CD4-positive, alpha-beta memory T cell (primary cell): Measurements from ENCODE around the gene HMCN2. TPM values are rescaled to one million over a fixed set of nuclear protein-coding genes. Genes with fewer than 3 reads are reported as not detected.
A peak's percentile ranks its signal among the peaks of the same experiment; 100 is the strongest.

ENCODE experiments used
- CTCF ChIA-PET: fragments of 350-600 bp; sonication (Branson Sonifier 250); formaldehyde crosslinking; loops from one replicate; lab custom pipeline; 2021; ENCODE audit warnings: inconsistent platforms; ENCODE audit not compliant: partially characterized antibody; lab: Charles Lee
- POLR2A ChIA-PET: fragments of 350-600 bp; sonication (Branson Sonifier 250); formaldehyde crosslinking; loops from one replicate; lab custom pipeline; 2021; ENCODE audit not compliant: partially characterized antibody; lab: Charles Lee
- DNase-seq, 5 donors: peaks; one replicate each; pipeline versions ENCODE4 v3.0.0 to v3.0.0-alpha.2; 2020 to 2022; ENCODE audit warnings: mixed read lengths in 1 of 5
- H3K27ac ChIP-seq: one replicate; pipeline ENCODE4 v1.7.0; 2013; ENCODE audit warnings: low read depth, low read length
- H3K27me3 ChIP-seq: 2 replicates; pipeline ENCODE4 v1.7.0; 2013; ENCODE audit warnings: mild to moderate bottlenecking, low read length, moderate library complexity; ENCODE audit not compliant: insufficient read depth
- H3K36me3 ChIP-seq: 2 replicates; pipeline ENCODE4 v1.7.0; 2013; ENCODE audit warnings: mild to moderate bottlenecking, low read length, moderate library complexity; ENCODE audit not compliant: insufficient read depth
- H3K4me1 ChIP-seq: 2 replicates; pipeline ENCODE4 v1.7.0; 2013; ENCODE audit warnings: mild to moderate bottlenecking, low read length, moderate library complexity; ENCODE audit not compliant: insufficient read depth
- H3K4me3 ChIP-seq, 2 donors: one replicate each; pipeline ENCODE4 v1.7.0; 2013; ENCODE audit warnings: low read length in 2 of 2, mild to moderate bottlenecking in 1 of 2
- H3K9me3 ChIP-seq, 2 donors: one replicate each; pipeline ENCODE4 v1.7.0; 2013; ENCODE audit warnings: low read length in 2 of 2, control low read depth in 1 of 2; ENCODE audit not compliant: control insufficient read depth in 1 of 2
- H3K27ac Mint-ChIP-seq, 7 donors: one replicate each; pipeline ENCODE4 v1.8.0; 2020 to 2021; ENCODE audit warnings: mixed read lengths in 7 of 7, mild to moderate bottlenecking in 6 of 7, inconsistent platforms in 3 of 7, moderate library complexity in 3 of 7
- H3K27me3 Mint-ChIP-seq, 2 donors: one replicate each; pipeline ENCODE4 v1.8.0; 2020 to 2021; ENCODE audit warnings: mixed read lengths in 2 of 2
- H3K36me3 Mint-ChIP-seq, 2 donors: one replicate each; pipeline ENCODE4 v1.8.0; 2020 to 2021; ENCODE audit warnings: mixed read lengths in 2 of 2, inconsistent platforms in 1 of 2, mild to moderate bottlenecking in 1 of 2
- H3K4me1 Mint-ChIP-seq, 4 donors: one replicate each; pipeline ENCODE4 v1.8.0; 2020 to 2021; ENCODE audit warnings: mixed read lengths in 4 of 4, mild to moderate bottlenecking in 1 of 4
- H3K4me3 Mint-ChIP-seq, 8 donors: one replicate each; pipeline ENCODE4 v1.8.0; 2020 to 2021; ENCODE audit warnings: mixed read lengths in 8 of 8, mild to moderate bottlenecking in 7 of 8, moderate library complexity in 6 of 8, inconsistent platforms in 3 of 8
- H3K9me3 Mint-ChIP-seq, 8 donors: one replicate each; pipeline ENCODE4 v1.8.0; 2020 to 2021; ENCODE audit warnings: mixed read lengths in 8 of 8, mild to moderate bottlenecking in 5 of 8, inconsistent platforms in 3 of 8, moderate library complexity in 1 of 8
- intact Hi-C: fragments of 100-400 bp; cut with micrococcal nuclease; formaldehyde crosslinking; loops from one replicate; pipeline ENCODE4 v1.15.1; 2023
- polyA plus RNA-seq, 2 donors: library from polyadenylated mRNA; unstranded; fragments of 300-500 nt; fragmentation: Illumina TruSeq; gene quantifications; one replicate each; pipeline ENCODE4 v1.2.3, GENCODE V29; 2021
- total RNA-seq, 2 experiments: library from RNA; stranded (reverse); gene quantifications; one replicate each; pipeline ENCODE4 v1.2.3, GENCODE V29; 2021

Gene HMCN2
- total and polyA plus RNA-seq, 4 experiments from 2014 or later = not detected

DNA sequence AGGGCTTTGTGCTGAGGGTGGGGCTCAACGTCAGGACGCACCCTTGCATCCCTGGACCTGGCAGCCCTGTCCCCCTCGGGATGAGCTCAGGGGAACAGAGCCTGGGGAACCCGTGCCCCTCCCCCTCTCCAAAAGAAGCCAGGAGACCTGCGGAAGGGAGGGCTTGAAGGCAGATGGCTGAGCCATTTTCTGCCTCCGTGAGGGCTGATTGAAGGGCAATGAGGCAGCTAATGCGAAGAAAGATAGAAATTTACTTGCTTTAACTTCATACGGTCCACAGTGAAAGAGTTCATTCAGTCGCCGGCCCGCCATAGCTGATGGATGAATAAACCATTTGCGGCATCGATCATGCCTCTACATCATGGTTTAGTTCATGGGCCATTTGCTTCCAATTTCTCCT, 208.0 kb downstream of the HMCN2 start:
- ChIA-PET POLR2A (no interaction called here), CTCF (no interaction called here)
- no peak overlapping the region for H3K4me3 Mint-ChIP-seq
- Histone ChIP-seq H3K4me3 (no peak overlapping the region), H3K4me1 (no peaks in the 10 kb centered on the region), H3K9me3 (no peaks in the 10 kb centered on the region), H3K27ac (no peak overlapping the region), H3K27me3 (peaks cover 5% of the 10 kb centered on the region), H3K36me3 (no peaks in the 10 kb centered on the region)
- no peak for DNase-seq
- intact Hi-C loops = no loop called here
- H3K27ac Mint-ChIP-seq = no peak overlapping the region
- peaks cover 0 to 2% (median 0%) of the 10 kb centered on the region in 8 donors for H3K9me3 Mint-ChIP-seq
- H3K27me3 Mint-ChIP-seq = peaks cover 11 to 24% of the 10 kb centered on the region in 2 donors
- H3K36me3 Mint-ChIP-seq = no peaks in the 10 kb centered on the region
- no peaks in the 10 kb centered on the region for H3K4me1 Mint-ChIP-seq

DNA sequence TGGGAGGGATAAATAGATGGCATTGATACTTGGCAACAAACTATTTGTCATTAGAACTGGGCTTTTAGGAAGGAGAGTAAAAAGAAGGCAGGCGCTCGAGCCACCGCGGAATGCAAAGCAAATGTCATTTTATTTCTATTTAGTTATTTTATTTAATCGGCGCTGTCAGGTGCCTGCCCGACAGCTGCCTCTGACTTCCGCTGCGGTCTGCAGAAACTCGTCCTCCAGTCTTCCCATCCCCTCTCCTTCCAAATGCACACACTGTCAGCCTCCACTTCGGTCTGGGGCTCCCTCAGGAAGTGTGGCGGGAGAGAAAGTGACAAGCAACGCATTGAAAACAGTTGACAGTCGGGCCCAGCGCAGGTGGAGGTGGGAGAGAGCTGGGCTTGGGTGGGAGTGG, 208.5 kb downstream of the HMCN2 start:
- intact Hi-C loops = no loop called here
- CTCF ChIA-PET = no interaction called here
- Histone ChIP-seq H3K9me3 (no peaks in the 10 kb centered on the region), H3K27ac (no peak overlapping the region), H3K27me3 (peaks cover 5% of the 10 kb centered on the region), H3K4me1 (no peaks in the 10 kb centered on the region), H3K36me3 (no peaks in the 10 kb centered on the region), H3K4me3 (no peak overlapping the region)
- peaks cover 11 to 20% of the 10 kb centered on the region in 2 donors for H3K27me3 Mint-ChIP-seq
- no peaks in the 10 kb centered on the region for H3K36me3 Mint-ChIP-seq
- H3K27ac Mint-ChIP-seq = no peak overlapping the region
- no peaks in the 10 kb centered on the region for H3K4me1 Mint-ChIP-seq
- peak overlapping the region in 1 of 8 donors; percentile 41 for H3K4me3 Mint-ChIP-seq
- peaks cover 0 to 2% (median 0%) of the 10 kb centered on the region in 8 donors for H3K9me3 Mint-ChIP-seq
- DNase-seq = no peak
- POLR2A ChIA-PET = no interaction called here

DNA sequence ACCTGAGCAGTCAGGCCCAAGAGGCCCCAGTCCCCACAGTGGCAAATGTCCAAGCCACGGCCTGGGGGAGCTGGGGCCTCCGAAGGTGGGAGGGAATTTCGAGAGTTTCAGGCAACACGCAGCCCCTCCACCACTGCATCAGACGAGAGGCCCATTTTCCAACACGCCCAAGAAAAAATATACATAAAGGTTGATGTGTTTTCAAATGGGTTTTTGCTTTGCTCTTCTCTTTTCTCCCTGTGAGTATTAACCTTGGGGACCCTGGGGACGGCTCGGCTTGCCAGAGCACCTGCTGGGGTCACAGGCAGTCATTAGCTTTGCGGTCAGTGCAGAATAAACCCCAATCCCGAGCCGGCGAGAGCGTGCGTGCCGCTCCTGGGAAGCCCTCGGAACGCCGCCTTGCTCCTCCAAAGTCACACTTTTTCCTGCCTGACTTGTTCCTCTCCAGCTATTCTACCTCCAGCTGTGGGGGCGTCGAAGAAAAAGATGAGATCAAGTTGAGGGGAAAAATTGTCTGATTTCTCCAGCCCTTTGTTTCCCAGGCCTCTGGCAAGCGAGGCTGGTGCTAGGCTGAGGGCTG, 210.7 kb downstream of the HMCN2 start:
- Histone ChIP-seq H3K27ac (no peak overlapping the region), H3K9me3 (no peaks in the 10 kb centered on the region), H3K36me3 (no peaks in the 10 kb centered on the region), H3K4me3 (no peak overlapping the region), H3K4me1 (no peaks in the 10 kb centered on the region), H3K27me3 (peaks cover 5% of the 10 kb centered on the region)
- DNase-seq = no peak
- no peak overlapping the region for H3K4me3 Mint-ChIP-seq
- peaks cover 6 to 14% of the 10 kb centered on the region in 2 donors for H3K27me3 Mint-ChIP-seq
- H3K9me3 Mint-ChIP-seq = peaks cover 0 to 2% (median 0%) of the 10 kb centered on the region in 8 donors
- POLR2A ChIA-PET = no interaction called here
- H3K36me3 Mint-ChIP-seq = no peaks in the 10 kb centered on the region
- no peaks in the 10 kb centered on the region for H3K4me1 Mint-ChIP-seq
- CTCF ChIA-PET = no interaction called here
- intact Hi-C loops = no loop called here
- no peak overlapping the region for H3K27ac Mint-ChIP-seq

DNA sequence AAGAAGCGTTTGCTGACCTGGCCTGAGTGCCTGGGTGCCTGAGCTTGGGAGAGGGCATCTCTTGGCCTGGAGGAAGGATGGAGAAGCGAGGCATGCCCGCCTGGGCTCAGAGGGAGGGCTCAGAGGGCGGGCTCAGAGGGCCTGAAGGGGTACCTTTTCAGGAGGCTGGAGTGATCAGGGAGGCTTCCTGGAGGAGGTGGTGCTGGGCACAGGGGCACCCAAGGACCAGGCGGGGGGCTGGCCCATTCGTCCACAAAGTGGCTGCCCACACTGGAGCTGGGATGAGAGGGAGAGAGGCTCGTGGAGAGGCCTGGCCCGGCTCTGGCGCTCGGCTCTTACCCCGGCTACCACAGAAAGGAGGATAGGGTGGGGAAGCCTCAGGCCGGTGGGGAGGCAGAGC, 212.0 kb downstream of the HMCN2 start:
- DNase-seq = no peak
- Mint-ChIP-seq H3K9me3 (peaks cover 0 to 2% (median 0%) of the 10 kb centered on the region in 8 donors), H3K27ac (no peak overlapping the region), H3K27me3 (peaks cover 5 to 17% of the 10 kb centered on the region in 2 donors), H3K4me1 (no peaks in the 10 kb centered on the region), H3K36me3 (no peaks in the 10 kb centered on the region), H3K4me3 (no peak overlapping the region)
- Histone ChIP-seq H3K27ac (no peak overlapping the region), H3K4me1 (no peaks in the 10 kb centered on the region), H3K36me3 (no peaks in the 10 kb centered on the region), H3K4me3 (no peak overlapping the region), H3K27me3 (peaks cover 5% of the 10 kb centered on the region), H3K9me3 (no peaks in the 10 kb centered on the region)
- CTCF ChIA-PET = no interaction called here
- POLR2A ChIA-PET = no interaction called here
- intact Hi-C loops = no loop called here

DNA sequence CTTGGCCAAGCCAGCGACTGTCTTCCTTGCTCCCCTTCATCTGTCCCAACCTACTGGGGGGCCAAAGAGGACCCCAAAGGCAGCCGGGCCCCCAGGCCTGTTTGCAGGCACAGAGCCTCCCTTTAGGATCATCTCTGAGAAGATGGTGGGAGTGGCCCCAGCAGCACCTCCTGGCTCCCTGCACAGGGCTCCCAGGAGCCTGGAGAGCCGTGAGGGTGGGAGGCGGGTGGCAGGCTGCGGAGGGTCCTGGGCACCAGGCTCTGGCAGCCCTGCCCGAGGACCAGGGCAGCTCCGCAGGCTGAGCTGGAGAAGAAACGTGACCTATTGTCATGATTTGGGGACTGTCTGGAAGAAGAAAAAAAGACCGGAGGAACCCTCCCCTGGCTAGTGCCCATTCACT, 212.6 kb downstream of the HMCN2 start:
- DNase-seq = no peak
- H3K4me1 ChIP-seq = no peaks in the 10 kb centered on the region
- no peaks in the 10 kb centered on the region for H3K36me3 ChIP-seq
- ChIA-PET CTCF (no interaction called here), POLR2A (no interaction called here)
- H3K27ac Mint-ChIP-seq = no peak overlapping the region
- peaks cover 5% of the 10 kb centered on the region for H3K27me3 ChIP-seq
- no peaks in the 10 kb centered on the region for H3K36me3 Mint-ChIP-seq
- H3K27me3 Mint-ChIP-seq = peaks cover 11 to 19% of the 10 kb centered on the region in 2 donors
- no peak overlapping the region for H3K4me3 ChIP-seq
- H3K27ac ChIP-seq = no peak overlapping the region
- peaks cover 0 to 2% (median 0%) of the 10 kb centered on the region in 8 donors for H3K9me3 Mint-ChIP-seq
- no peaks in the 10 kb centered on the region for H3K9me3 ChIP-seq
- no peaks in the 10 kb centered on the region for H3K4me1 Mint-ChIP-seq
- intact Hi-C loops = no loop called here
- H3K4me3 Mint-ChIP-seq = no peak overlapping the region

DNA sequence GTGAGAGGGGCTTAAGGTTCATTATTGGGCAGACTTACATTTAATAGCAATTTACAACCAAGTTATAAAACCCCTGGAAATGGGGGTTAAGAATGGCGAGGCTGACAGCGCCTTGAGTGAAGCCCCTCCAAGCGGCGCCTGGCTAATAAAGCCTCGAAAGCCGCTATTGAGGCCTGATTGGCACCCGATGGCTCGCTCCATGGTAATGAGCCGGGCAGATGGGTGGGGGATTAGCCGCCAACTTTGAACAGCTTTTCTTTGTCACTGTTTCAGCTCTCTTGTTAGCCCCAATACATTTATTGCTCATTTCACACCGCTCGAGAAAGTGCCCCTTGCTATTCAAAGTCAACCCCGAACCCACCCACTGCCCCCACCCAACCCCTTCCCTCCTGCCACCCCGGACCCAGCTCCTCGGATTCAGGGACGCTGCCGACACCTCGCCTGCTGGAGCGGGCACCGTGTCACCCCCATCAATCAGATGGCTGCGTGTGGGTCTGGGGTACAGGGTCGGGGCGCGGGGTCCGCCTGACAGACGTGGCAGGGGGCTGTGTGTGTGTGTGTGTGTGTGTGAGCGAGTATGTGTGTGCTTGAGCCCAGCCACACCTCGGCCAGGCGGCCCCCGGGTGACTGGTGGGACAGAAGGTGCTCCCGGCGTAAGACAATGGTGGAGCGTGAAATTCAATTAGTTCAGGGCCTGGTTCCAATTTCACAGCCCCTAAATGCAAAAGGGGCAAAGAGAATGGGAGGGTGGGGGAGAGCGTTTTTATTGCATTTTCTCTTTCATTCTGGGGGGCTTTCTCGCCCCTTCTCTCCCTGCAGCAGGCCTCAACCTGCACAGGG, 213.4 kb downstream of the HMCN2 start:
- H3K9me3 Mint-ChIP-seq = peaks cover 0 to 2% (median 0%) of the 10 kb centered on the region in 8 donors
- Histone ChIP-seq H3K27ac (no peak overlapping the region), H3K4me3 (no peak overlapping the region), H3K4me1 (no peaks in the 10 kb centered on the region), H3K36me3 (no peaks in the 10 kb centered on the region), H3K9me3 (no peaks in the 10 kb centered on the region), H3K27me3 (peaks cover 5% of the 10 kb centered on the region)
- peaks cover 11 to 23% of the 10 kb centered on the region in 2 donors for H3K27me3 Mint-ChIP-seq
- H3K4me1 Mint-ChIP-seq = no peaks in the 10 kb centered on the region
- H3K4me3 Mint-ChIP-seq = peak overlapping the region in 1 of 8 donors; percentile 60
- ChIA-PET CTCF (no interaction called here), POLR2A (no interaction called here)
- intact Hi-C loops = no loop called here
- DNase-seq = no peak
- H3K36me3 Mint-ChIP-seq = no peaks in the 10 kb centered on the region
- no peak overlapping the region for H3K27ac Mint-ChIP-seq

DNA sequence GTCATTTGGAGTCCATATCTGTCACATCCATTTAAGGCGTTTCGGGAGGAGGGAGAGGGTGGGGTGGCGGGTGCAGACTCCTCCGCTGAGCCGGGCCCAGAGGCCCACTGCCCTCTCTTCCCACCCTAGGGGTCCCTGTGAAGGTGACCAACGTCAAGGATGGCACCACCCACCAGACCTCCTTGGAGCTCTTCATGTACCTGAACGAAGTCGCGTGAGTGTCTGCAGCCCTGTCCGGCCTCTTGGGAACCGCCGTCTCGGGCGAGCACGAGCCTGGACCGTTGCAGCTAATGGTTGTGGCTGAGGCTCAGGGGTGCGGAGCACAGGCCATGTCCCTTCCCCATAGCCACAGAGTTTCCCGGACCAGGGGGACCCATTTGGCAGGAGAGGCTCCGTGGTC, 214.0 kb downstream of the HMCN2 start:
- H3K9me3 ChIP-seq = no peaks in the 10 kb centered on the region
- Mint-ChIP-seq H3K36me3 (no peaks in the 10 kb centered on the region), H3K27ac (no peak overlapping the region), H3K27me3 (peaks cover 17 to 29% of the 10 kb centered on the region in 2 donors), H3K9me3 (peaks cover 0 to 2% (median 0%) of the 10 kb centered on the region in 8 donors), H3K4me3 (no peak overlapping the region), H3K4me1 (no peaks in the 10 kb centered on the region)
- intact Hi-C loops = no loop called here
- ChIA-PET POLR2A (no interaction called here), CTCF (no interaction called here)
- DNase-seq = no peak
- H3K27ac ChIP-seq = no peak overlapping the region
- no peak overlapping the region for H3K4me3 ChIP-seq
- peaks cover 5% of the 10 kb centered on the region for H3K27me3 ChIP-seq
- no peaks in the 10 kb centered on the region for H3K4me1 ChIP-seq
- no peaks in the 10 kb centered on the region for H3K36me3 ChIP-seq
